GM18499 (cell line): ENCODE data around the gene DENND4C.
"Not testable (repeated sequence)": the region's sequence is repeated elsewhere in the genome, so short reads cannot be mapped to it uniquely, and the experiment has no call there.

Experiments
- ATAC-seq: cut with Tn5 transposase; IDR thresholded peaks from one replicate; pipeline ENCODE4 v1.9.1; 2021; ENCODE audit warnings: moderate number of reproducible peaks; ENCODE audit not compliant: insufficient read depth, unreplicated experiment

DENND4C gene

GRCh38 chr9:19342947-19343346 lies 112.5 kb downstream of the DENND4C start:
- ATAC-seq = no peak

GRCh38 chr9:19358701-19359100 lies 128.2 kb downstream of the DENND4C start:
- ATAC-seq = no peak

GRCh38 chr9:19369107-19369506 lies 138.6 kb downstream of the DENND4C start:
- no peak for ATAC-seq

- ATAC-seq = no peak
Observed at GRCh38 chr9:19371942-19372341, 141.4 kb downstream of the DENND4C start.

- ATAC-seq = no peak
Observed at GRCh38 chr9:19372567-19372966, 142.1 kb downstream of the DENND4C start.

- ATAC-seq = no peak
Observed at GRCh38 chr9:19373527-19373926, 143.0 kb downstream of the DENND4C start.

- ATAC-seq = no peak
Observed at GRCh38 chr9:19375538-19375937, 145.0 kb downstream of the DENND4C start.

GRCh38 chr9:19376931-19377330 lies 146.4 kb downstream of the DENND4C start:
- no peak for ATAC-seq

GRCh38 chr9:19378164-19378563 lies 147.7 kb downstream of the DENND4C start:
- ATAC-seq = no peak

- ATAC-seq = no peak
Observed at GRCh38 chr9:19378647-19379046, 148.2 kb downstream of the DENND4C start.

- no peak for ATAC-seq
Observed at GRCh38 chr9:19379283-19379682, 148.8 kb downstream of the DENND4C start.

GRCh38 chr9:19379697-19380046 lies 149.2 kb downstream of the DENND4C start:
- no peak for ATAC-seq

- ATAC-seq = no peak
Observed at GRCh38 chr9:19380826-19381075, 150.3 kb downstream of the DENND4C start.

GRCh38 chr9:19381656-19382055 lies 151.2 kb downstream of the DENND4C start:
- no peak for ATAC-seq

- ATAC-seq = not testable (repeated sequence)
Observed at GRCh38 chr9:19385212-19385611, 154.7 kb downstream of the DENND4C start.

GRCh38 chr9:19385786-19386501 lies 155.5 kb downstream of the DENND4C start:
- ATAC-seq = no peak

- ATAC-seq = no peak
Observed at GRCh38 chr9:19386502-19387044, 156.1 kb downstream of the DENND4C start.

- no peak for ATAC-seq
Observed at GRCh38 chr9:19387317-19387716, 156.8 kb downstream of the DENND4C start.

GRCh38 chr9:19389539-19389938 lies 159.0 kb downstream of the DENND4C start:
- ATAC-seq = not testable (repeated sequence)

- ATAC-seq = no peak
Observed at GRCh38 chr9:19397845-19398244, 167.4 kb downstream of the DENND4C start.

- ATAC-seq = not testable (repeated sequence)
Observed at GRCh38 chr9:19403231-19403630, 172.7 kb downstream of the DENND4C start.

GRCh38 chr9:19404283-19405075 lies 174.0 kb downstream of the DENND4C start:
- no peak for ATAC-seq
